ENCODE data around the gene RPP30. TPM values are rescaled to one million over a fixed set of nuclear protein-coding genes. Genes with fewer than 3 reads are reported as not detected.

The RPP30 gene
- total RNA-seq, 1 donor from 2014 or later = 36.7 TPM

GRCh38 chr10:90912854-90913479 lies 41.2 kb downstream of the RPP30 start:
- intact Hi-C loops (cut with DNase I) = loop anchor here (2.0 to 10.0 kb wide), 2 partner anchors 58 to 252 kb away; no protein-coding TSS in a partner anchor
- DNase-seq (ENCODE audit: missing footprints) = no peak
- ATAC-seq = no peak

- intact Hi-C loops (cut with DNase I) = loop anchor here (2.0 to 10.0 kb wide), 2 partner anchors 57 to 251 kb away; no protein-coding TSS in a partner anchor
- DNase-seq (ENCODE audit: missing footprints) = no peak
- ATAC-seq = no peak
Observed at GRCh38 chr10:90913774-90914420, 42.1 kb downstream of the RPP30 start.

DNA sequence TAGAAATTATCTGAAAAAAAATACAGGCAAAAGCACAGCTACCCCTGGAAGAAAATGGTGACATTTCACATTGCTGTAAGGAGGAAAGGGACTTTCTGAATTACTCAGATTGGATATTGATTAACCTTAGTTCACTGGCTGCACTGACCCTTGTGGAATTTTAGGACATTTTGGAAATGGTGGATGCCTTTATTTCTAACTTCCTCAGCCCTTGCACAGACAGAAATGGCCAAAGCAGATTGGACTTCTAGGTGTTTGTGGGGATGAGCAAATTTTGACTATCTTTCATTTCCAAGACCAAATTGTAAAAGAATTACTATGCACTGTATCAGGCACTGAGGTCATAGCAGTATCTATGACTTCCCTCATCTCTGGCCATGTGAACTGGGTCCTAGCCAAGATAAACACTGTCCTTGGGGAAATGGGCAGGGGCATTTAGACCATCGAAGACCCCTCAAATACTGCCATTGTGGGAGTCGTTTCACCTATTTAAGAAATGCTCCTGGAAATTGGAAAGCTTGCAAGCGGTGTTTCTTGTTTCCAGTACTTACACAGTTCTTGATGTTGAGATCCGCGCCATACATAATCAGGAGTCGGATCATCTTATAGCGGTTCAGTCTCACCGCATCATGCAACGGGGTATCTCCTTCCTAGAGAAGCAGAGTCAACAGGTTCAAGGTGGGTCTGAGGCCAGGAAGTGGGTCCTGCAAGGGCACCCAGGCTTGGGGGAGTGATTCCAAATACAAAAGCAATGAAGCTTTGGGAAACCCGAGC lies 43.4 kb downstream of the RPP30 start:
- intact Hi-C loops (cut with DNase I) = loop anchor here (10.0 kb wide), 1 partner anchor 250 kb away; no protein-coding TSS in a partner anchor
- ATAC-seq = no peak

DNA sequence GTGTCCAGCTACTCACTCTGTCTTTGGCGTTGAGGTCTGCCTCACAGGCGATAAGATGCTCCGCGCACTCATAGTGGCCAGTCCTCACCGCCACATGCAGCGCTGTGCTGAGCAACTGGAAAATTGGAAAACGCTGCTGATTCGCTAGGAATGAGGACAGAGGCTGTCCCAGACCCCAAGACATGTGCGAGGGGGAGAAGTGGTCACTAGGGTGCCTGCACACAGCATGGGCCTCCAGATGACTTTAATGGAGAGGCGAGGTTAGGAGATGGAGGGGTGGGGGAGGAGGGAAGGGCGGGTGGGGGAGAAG lies 43.9 kb downstream of the RPP30 start:
- ATAC-seq (no peak), DNase-seq (ENCODE audit: missing footprints) (no peak)
- intact Hi-C loops (cut with DNase I) = loop anchor here (10.0 kb wide), 1 partner anchor 249 kb away; no protein-coding TSS in a partner anchor

More for the DNA sequence above, 43.4 kb downstream of the RPP30 start:
- no peak for DNase-seq (ENCODE audit: missing footprints)

GRCh38 chr10:90916392-90917237 lies 44.8 kb downstream of the RPP30 start:
- intact Hi-C loops (cut with DNase I) = loop anchor here (10.0 kb wide), 1 partner anchor 248 kb away; no protein-coding TSS in a partner anchor
- no peak for DNase-seq (ENCODE audit: missing footprints)

GRCh38 chr10:90917238-90917967 lies 45.6 kb downstream of the RPP30 start:
- no peak for ATAC-seq

More at GRCh38 chr10:90916392-90917237, 44.8 kb downstream of the RPP30 start:
- ATAC-seq = no peak

DNA sequence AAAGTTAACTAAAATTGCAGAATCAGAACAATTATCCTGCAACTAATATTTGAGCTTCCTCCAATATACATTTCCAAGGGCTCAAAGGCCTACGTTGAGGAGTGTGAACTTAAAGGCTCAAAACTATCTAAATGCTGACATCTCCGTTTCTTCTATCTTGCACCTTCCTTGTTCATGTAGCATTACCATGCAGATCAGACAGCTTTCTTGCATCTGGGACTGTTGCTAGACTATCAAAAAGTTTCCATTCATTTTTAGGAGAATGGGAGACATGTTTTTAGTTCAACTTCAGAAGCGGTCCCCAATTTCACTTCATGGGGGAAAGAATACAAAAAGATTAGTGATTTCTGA lies 46.2 kb downstream of the RPP30 start:
- ATAC-seq (no peak), DNase-seq (ENCODE audit: missing footprints) (no peak)
- intact Hi-C loops (cut with DNase I) = loop anchor here (10.0 kb wide), 1 partner anchor 247 kb away; no protein-coding TSS in a partner anchor

More at GRCh38 chr10:90917238-90917967, 45.6 kb downstream of the RPP30 start:
- intact Hi-C loops (cut with DNase I) = loop anchor here (10.0 kb wide), 1 partner anchor 247 kb away; no protein-coding TSS in a partner anchor
- no peak for DNase-seq (ENCODE audit: missing footprints)

GRCh38 chr10:90919683-90920574 lies 48.2 kb downstream of the RPP30 start:
- intact Hi-C loops (cut with DNase I) = loop anchor here (2.0 to 10.0 kb wide), 3 partner anchors 49 to 245 kb away; no protein-coding TSS in a partner anchor
- DNase-seq (ENCODE audit: missing footprints) = no peak
- ATAC-seq = no peak

- ATAC-seq (peak; percentile 94), DNase-seq (ENCODE audit: missing footprints) (peak; percentile 65)
- intact Hi-C loops (cut with DNase I) = loop anchor here (2.0 kb wide), 2 partner anchors 48 to 66 kb away; no protein-coding TSS in a partner anchor
Observed at GRCh38 chr10:90920986-90921666, 49.4 kb downstream of the RPP30 start, which contains the start of gene ANKRD1. TSS of gene ANKRD1 (minus strand) at chr10:90921087. CDS start at chr10:90921027, 60 bp downstream.

GRCh38 chr10:90921906-90922305 lies 50.1 kb downstream of the RPP30 start:
- no peak for DNase-seq (ENCODE audit: missing footprints)
- intact Hi-C loops (cut with DNase I) = loop anchor here (2.0 kb wide), 2 partner anchors 47 to 65 kb away; no protein-coding TSS in a partner anchor
- ATAC-seq = no peak

DNA sequence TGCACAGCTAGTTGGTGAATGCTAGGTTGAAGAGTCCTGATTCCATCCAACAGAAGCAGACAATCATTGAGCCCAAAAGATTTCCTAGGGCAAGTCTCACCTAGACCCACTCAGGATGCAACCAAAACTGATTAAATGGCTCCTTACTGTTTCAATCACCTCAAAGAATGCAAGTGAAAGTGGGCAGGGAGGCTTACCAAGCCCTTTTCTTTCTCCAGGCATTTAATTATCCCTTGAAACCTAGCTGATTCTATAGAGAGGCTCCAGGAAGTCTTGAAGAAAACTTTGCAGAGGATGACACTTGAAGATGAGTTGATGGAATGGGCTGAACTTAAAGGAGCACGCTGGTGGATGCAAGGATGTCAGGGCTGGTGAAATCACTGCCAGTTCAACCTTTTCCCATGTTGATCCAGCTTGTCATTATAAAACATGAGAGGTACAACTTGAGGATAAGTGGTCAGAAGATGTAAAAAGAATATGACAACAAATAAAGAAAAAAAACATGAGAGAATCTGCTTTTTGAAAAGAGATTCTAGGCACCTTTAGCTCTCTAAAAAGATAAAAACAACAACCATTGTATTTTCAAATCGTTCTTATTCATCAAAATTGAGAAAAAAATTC lies 51.4 kb downstream of the RPP30 start:
- intact Hi-C loops (cut with DNase I) = no loop called here
- no peak for DNase-seq (ENCODE audit: missing footprints)

GRCh38 chr10:90924552-90924951 lies 52.8 kb downstream of the RPP30 start:
- intact Hi-C loops (cut with DNase I) = no loop called here
- DNase-seq (ENCODE audit: missing footprints) (no peak), ATAC-seq (no peak)

More for the DNA sequence above, 51.4 kb downstream of the RPP30 start:
- ATAC-seq = no peak

- intact Hi-C loops (cut with DNase I) = no loop called here
- no peak for DNase-seq (ENCODE audit: missing footprints)
- no peak for ATAC-seq
Observed at GRCh38 chr10:90925079-90926029, 53.6 kb downstream of the RPP30 start.

DNA sequence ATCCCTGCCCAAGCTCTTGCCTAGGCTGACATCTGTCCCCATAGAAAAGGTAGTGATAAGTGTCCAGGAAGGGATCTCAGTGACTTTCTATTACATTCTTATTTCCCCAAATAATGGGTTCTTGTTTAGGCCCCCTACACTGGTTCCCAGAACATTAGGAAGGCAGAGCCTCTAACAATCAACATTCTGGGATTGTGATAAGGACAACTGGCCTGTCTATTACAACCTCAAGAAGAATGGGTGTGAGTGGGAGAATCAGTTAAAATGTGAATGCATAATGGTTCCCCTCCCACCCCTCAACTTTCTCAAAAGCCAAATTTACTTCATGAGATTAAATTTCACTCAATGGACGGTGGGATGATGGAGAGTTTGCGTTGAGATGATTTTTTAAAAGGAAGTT lies 55.5 kb downstream of the RPP30 start:
- intact Hi-C loops (cut with DNase I) = no loop called here
- no peak for ATAC-seq
- DNase-seq (ENCODE audit: missing footprints) = no peak

GRCh38 chr10:90929179-90929578 lies 57.4 kb downstream of the RPP30 start:
- DNase-seq (ENCODE audit: missing footprints) = no peak
- no peak for ATAC-seq
- intact Hi-C loops (cut with DNase I) = no loop called here

All from Right ventricle myocardium inferior (tissue), 1 donor.